HFFc6 (cell line): ENCODE results near the gene HLF. TPM values are rescaled to one million over a fixed set of nuclear protein-coding genes. Genes with fewer than 3 reads are reported as not detected.

Source experiments
- DNase-seq: peaks from one replicate; pipeline ENCODE4 v3.0.0-alpha.2; 2018
- H3K27ac Mint-ChIP-seq: 2 replicates; pipeline ENCODE4 v1.8.0; 2020; ENCODE audit warnings: mild to moderate bottlenecking, mixed read lengths
- H3K27me3 Mint-ChIP-seq: 2 replicates; pipeline ENCODE4 v1.8.0; 2021; ENCODE audit warnings: mild to moderate bottlenecking, moderate library complexity, mixed read lengths; ENCODE audit not compliant: insufficient read depth
- H3K36me3 Mint-ChIP-seq: 2 replicates; pipeline ENCODE4 v1.8.0; 2021; ENCODE audit warnings: low read depth, mixed read lengths
- H3K4me1 Mint-ChIP-seq: 2 replicates; pipeline ENCODE4 v1.8.0; 2020; ENCODE audit warnings: low read depth, mixed read lengths
- H3K4me3 Mint-ChIP-seq: 2 replicates; pipeline ENCODE4 v1.8.0; 2020; ENCODE audit warnings: mild to moderate bottlenecking, moderate library complexity, mixed read lengths
- H3K9me3 Mint-ChIP-seq: 2 replicates; pipeline ENCODE4 v1.8.0; 2020; ENCODE audit warnings: mild to moderate bottlenecking, mixed read lengths
- total RNA-seq, 6 experiments: library from RNA; stranded (reverse); fragmentation: NEBNext Ultra II Directional; extraction: Animal tissue kit (Norgen Biotek cat#: 25700); gene quantifications; 2 replicates in 1 of 6; 3 replicates in 5 of 6; pipeline ENCODE4 v1.2.3, GENCODE V29; 2021
- TF ChIP-seq, protein P1 (sequence below): fragments of 200-600 bp; sonication (generic); IDR thresholded peaks from 2 replicates; pipeline ENCODE4 v1.5.0; 2021; ENCODE audit warnings: antibody characterized with exemption, mild to moderate bottlenecking

The HLF gene
- total RNA-seq, 6 experiments from 2014 or later, result not detected

DNA sequence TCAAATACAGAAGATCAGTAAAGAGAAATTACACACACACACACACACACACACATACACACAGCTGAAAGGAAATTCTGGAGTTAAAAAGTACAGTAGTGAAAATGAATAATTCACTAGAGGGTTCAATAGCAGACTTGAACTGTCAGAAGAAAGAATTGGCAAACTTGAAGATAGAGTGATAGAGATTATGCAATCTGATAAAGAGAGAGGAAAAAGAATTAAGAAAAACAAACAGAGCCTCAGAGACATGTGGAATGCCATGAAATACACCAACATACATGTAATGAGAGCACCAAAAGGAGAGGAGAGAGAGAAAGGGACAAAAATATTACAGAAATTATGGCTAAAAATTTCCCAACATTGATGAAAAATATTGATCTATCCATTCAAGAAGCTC is 96.2 kb downstream of the HLF start:
- Mint-ChIP-seq H3K27me3 (peaks cover 7% of the 10 kb centered on the region), H3K36me3 (no peaks in the 10 kb centered on the region), H3K27ac (no peak overlapping the region), H3K9me3 (no peaks in the 10 kb centered on the region), H3K4me1 (no peaks in the 10 kb centered on the region), H3K4me3 (no peak overlapping the region)
- DNase-seq, result no peak
- TF ChIP-seq, protein P1, sequence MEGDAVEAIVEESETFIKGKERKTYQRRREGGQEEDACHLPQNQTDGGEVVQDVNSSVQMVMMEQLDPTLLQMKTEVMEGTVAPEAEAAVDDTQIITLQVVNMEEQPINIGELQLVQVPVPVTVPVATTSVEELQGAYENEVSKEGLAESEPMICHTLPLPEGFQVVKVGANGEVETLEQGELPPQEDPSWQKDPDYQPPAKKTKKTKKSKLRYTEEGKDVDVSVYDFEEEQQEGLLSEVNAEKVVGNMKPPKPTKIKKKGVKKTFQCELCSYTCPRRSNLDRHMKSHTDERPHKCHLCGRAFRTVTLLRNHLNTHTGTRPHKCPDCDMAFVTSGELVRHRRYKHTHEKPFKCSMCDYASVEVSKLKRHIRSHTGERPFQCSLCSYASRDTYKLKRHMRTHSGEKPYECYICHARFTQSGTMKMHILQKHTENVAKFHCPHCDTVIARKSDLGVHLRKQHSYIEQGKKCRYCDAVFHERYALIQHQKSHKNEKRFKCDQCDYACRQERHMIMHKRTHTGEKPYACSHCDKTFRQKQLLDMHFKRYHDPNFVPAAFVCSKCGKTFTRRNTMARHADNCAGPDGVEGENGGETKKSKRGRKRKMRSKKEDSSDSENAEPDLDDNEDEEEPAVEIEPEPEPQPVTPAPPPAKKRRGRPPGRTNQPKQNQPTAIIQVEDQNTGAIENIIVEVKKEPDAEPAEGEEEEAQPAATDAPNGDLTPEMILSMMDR, result no peak

DNA sequence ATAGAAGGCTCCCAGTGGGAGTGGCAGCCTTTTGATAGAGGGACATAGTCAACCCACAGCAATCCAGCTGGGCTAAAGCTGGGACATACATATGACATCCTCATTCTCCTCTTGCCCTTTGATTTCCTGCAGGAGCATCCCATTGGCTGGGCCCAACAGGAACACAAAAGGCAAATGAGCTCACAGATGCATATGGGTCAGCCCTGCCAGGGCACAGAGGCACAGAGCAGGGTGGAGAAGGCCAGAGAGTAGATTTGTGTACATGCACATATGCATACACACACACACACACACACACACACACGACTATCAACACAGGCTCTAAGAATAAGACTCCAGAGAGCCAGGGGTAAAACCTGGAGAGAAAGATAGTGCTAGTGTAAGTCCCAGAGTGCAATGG is 98.3 kb downstream of the HLF start:
- Mint-ChIP-seq H3K9me3 (no peaks in the 10 kb centered on the region), H3K27me3 (peaks cover 6% of the 10 kb centered on the region), H3K4me1 (no peaks in the 10 kb centered on the region), H3K27ac (no peak overlapping the region), H3K36me3 (no peaks in the 10 kb centered on the region), H3K4me3 (no peak overlapping the region)
- DNase-seq, result no peak
- TF ChIP-seq, protein P1, result no peak

DNA sequence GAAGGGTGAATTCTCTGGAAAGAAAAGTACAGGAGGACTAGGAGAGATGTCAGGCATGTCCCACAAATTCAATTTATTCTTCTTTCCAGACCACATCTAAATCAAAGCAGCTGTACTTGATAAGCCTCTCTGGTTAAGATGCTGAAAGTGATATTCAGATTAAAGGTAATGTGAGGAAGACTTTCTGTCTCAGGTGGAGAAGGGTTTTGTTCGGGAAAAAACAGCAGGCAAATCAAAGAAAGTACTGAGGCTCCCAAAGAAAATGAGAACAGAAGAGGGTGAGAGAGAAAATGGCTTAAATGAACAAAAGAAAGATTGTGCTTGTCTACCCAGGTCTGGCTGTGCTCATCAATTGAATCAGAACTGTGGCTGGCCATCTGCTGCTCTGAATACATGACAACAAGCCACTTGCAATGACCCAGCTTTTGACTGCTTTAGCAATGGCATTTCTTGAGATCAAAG is 101.3 kb downstream of the HLF start:
- Mint-ChIP-seq H3K36me3 (no peaks in the 10 kb centered on the region), H3K4me1 (no peaks in the 10 kb centered on the region), H3K27me3 (peaks cover 12% of the 10 kb centered on the region), H3K9me3 (no peaks in the 10 kb centered on the region), H3K27ac (no peak overlapping the region), H3K4me3 (no peak overlapping the region)
- TF ChIP-seq, protein P1, result no peak
- no peak for DNase-seq

DNA sequence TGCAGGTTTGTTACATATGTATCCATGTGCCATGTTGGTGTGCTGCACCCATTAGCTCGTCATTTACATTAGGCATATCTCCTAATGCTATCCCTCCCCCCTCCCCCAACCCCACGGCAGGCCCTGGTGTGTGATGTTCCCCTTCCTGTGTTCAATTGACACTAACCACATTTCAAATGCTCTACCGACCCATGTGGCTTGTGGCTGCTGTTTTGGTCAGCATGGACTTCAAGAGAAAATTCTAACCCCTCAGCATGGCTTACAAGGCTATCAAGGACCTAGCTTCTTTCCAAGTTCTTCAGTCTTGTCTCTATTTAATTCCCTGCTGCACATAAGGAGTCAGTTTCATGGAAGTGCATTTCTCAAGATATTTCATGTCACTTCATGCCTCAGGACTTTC is 103.9 kb downstream of the HLF start:
- Mint-ChIP-seq H3K9me3 (peaks cover 7% of the 10 kb centered on the region), H3K4me3 (no peak overlapping the region), H3K4me1 (no peaks in the 10 kb centered on the region), H3K27me3 (peaks cover 10% of the 10 kb centered on the region), H3K27ac (no peak overlapping the region), H3K36me3 (no peaks in the 10 kb centered on the region)
- TF ChIP-seq, protein P1, result no peak
- no peak for DNase-seq

Other genes starting within 250 kb of the HLF start
- gene MMD, start 156.9 kb downstream of the HLF start, total RNA-seq, result 1 to 10 TPM; 2.1 to 4.0 (median 3.6) TPM
- gene SMIM36, start 246.5 kb downstream of the HLF start, total RNA-seq, result not detected